Brain pericyte (primary cell): ENCODE results near the gene KXD1.
"Not testable (repeated sequence)": the region's sequence is repeated elsewhere in the genome, so short reads cannot be mapped to it uniquely, and the experiment has no call there.

ENCODE experiments used
- DNase-seq: peaks from one replicate; pipeline ENCODE4 v3.0.0-alpha.2; 2012; ENCODE audit warnings: low read depth, low spot score

Gene KXD1

GRCh38 chr19:18536475-18536874 lies 21.2 kb upstream of the KXD1 start:
- no peak for DNase-seq

GRCh38 chr19:18537431-18537830 lies 20.2 kb upstream of the KXD1 start:
- DNase-seq, result no peak

GRCh38 chr19:18538115-18538514 lies 19.6 kb upstream of the KXD1 start:
- DNase-seq, result no peak

GRCh38 chr19:18539372-18539771 lies 18.3 kb upstream of the KXD1 start:
- DNase-seq, result no peak

GRCh38 chr19:18540200-18540599 lies 17.5 kb upstream of the KXD1 start:
- DNase-seq, result not testable (repeated sequence)

GRCh38 chr19:18541258-18541991 lies 16.2 kb upstream of the KXD1 start:
- no peak for DNase-seq

GRCh38 chr19:18541992-18542940 lies 15.4 kb upstream of the KXD1 start:
- no peak for DNase-seq

GRCh38 chr19:18542941-18543813 lies 14.5 kb upstream of the KXD1 start, which contains the start of gene FKBP8:
FKBP8 (minus strand) TSS chr19:18543573; CDS start chr19:18541970, 1,603 bp downstream.
- DNase-seq, result peak; percentile 60

GRCh38 chr19:18543814-18544475 lies 13.7 kb upstream of the KXD1 start:
- no peak for DNase-seq

GRCh38 chr19:18551631-18552030 lies 6.0 kb upstream of the KXD1 start:
- no peak for DNase-seq

- DNase-seq, result no peak
These were observed 509 bp downstream of the KXD1 start for GRCh38 chr19:18558202-18558555.

- DNase-seq, result no peak
These were observed 934 bp downstream of the KXD1 start for GRCh38 chr19:18558604-18559003.

- no peak for DNase-seq
These were observed 2.0 kb downstream of the KXD1 start for GRCh38 chr19:18559685-18560084.

- no peak for DNase-seq
These were observed 4.4 kb downstream of the KXD1 start for GRCh38 chr19:18562086-18562485.

GRCh38 chr19:18566953-18567352 lies 9.3 kb downstream of the KXD1 start:
- no peak for DNase-seq

GRCh38 chr19:18568367-18568766 lies 10.7 kb downstream of the KXD1 start:
- no peak for DNase-seq

- DNase-seq, result peak; percentile 93
These were observed 14.1 kb downstream of the KXD1 start, which contains the start of gene UBA52 for GRCh38 chr19:18571564-18572344. UBA52 (plus strand) TSS chr19:18571857; CDS start chr19:18573301, 1,444 bp downstream.

GRCh38 chr19:18574691-18575291 lies 17.1 kb downstream of the KXD1 start:
- DNase-seq, result no peak

GRCh38 chr19:18576383-18576782 lies 18.7 kb downstream of the KXD1 start:
- DNase-seq, result no peak
